Loucy (cell line): ENCODE data around the gene KRTAP10-11.

Experiments
- EZH2phosphoT487 ChIP-seq: fragments of 200-600 bp; IDR thresholded peaks from 2 replicates; pipeline ENCODE4 v1.6.1; 2018; ENCODE audit warnings: antibody characterized with exemption, mild to moderate bottlenecking, moderate library complexity, borderline replicate concordance
- TF ChIP-seq, protein P1 (sequence below): fragments of 200-600 bp; sonication (generic); conservative IDR thresholded peaks from 2 replicates; pipeline ENCODE4 v1.5.1; 2014; ENCODE audit warnings: mild to moderate bottlenecking, antibody characterized with exemption, low read length

DNA sequence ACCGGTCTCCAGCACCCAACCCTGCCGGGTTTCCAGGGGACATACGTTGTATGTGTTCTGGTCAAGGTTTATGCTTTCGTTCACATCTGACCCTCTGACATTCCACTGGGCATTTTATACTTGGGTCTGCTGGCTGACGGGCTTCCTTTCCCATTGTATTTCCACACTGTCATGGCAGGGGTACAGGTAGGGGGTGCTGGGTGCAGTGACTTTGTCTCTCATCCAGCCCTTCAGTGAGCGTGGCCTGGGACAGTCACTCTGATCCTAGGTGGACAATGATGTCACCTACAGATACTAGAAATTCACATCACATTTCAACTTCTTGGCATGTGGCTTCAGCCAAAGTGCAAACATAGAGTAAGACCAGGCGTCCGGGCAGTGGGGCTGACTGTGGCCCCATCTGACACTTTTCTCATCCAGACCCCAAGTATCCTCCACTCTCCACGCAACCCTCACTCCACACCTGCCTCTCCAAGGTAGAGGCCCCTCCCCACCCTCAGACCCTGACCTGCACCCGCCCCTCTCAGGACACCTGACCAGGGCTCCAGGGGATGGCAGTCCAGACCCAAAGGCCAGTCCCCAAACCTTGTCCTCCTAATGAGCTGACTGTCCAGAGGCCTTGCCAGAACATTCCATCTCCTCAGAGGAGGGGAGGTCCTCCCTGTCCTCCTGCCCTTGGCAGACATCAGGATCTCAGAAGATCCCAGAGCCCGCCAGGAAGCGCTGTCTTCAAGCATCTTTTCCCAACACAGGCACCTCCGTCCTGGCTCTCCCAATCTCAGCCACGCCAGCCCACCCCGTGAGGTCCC lies 9.8 kb upstream of the KRTAP10-11 start:
- TF ChIP-seq, protein P1, sequence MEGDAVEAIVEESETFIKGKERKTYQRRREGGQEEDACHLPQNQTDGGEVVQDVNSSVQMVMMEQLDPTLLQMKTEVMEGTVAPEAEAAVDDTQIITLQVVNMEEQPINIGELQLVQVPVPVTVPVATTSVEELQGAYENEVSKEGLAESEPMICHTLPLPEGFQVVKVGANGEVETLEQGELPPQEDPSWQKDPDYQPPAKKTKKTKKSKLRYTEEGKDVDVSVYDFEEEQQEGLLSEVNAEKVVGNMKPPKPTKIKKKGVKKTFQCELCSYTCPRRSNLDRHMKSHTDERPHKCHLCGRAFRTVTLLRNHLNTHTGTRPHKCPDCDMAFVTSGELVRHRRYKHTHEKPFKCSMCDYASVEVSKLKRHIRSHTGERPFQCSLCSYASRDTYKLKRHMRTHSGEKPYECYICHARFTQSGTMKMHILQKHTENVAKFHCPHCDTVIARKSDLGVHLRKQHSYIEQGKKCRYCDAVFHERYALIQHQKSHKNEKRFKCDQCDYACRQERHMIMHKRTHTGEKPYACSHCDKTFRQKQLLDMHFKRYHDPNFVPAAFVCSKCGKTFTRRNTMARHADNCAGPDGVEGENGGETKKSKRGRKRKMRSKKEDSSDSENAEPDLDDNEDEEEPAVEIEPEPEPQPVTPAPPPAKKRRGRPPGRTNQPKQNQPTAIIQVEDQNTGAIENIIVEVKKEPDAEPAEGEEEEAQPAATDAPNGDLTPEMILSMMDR: no peak
- TF ChIP-seq EZH2phosphoT487: no peak
